Adrenal gland (tissue), 5 donors: ENCODE data around the gene SLC24A4.

ENCODE experiments used
- POLR2A ChIP-seq, 2 donors: fragments of 450-650 bp; IDR thresholded peaks; one replicate each; pipeline ENCODE4 v1.6.1; 2017; ENCODE audit warnings: antibody characterized with exemption in 2 of 2, mild to moderate bottlenecking in 2 of 2, moderate library complexity in 1 of 2
- TF ChIP-seq, protein P1 (sequence below), 6 experiments: fragments of 450-650 bp in 4 of 6; fragments of 200-600 bp in 2 of 6; sonication (generic) in 1 of 6; IDR thresholded peaks; 1 replicate in 5 of 6; 2 replicates in 1 of 6; pipeline versions ENCODE4 v1.5.1 to v1.8.0; 2016 to 2021; ENCODE audit warnings: antibody characterized with exemption in 6 of 6, mild to moderate bottlenecking in 2 of 6, moderate library complexity in 1 of 6
- donor health status: DM: no; HTN: no; CAD: no.

DNA sequence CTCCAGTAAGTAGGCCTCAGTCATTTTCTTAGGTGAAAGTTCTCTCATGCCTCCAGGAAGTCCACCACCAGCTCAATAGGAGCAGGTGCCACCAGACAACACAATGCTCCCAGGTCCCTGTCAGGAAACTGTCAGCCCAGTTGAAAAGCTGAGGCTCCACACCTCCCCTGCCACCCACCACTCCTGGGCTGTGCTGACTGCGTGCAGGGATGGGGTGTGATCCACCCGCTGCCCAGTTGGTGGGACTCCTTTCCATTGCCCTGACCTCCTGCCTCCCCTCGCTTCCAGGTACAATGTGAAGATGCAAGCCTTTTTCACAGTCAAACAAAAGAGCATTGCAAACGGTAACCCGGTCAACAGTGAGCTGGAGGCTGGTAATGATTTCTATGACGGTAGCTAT lies 125.8 kb downstream of the SLC24A4 start:
- TF ChIP-seq, protein P1, sequence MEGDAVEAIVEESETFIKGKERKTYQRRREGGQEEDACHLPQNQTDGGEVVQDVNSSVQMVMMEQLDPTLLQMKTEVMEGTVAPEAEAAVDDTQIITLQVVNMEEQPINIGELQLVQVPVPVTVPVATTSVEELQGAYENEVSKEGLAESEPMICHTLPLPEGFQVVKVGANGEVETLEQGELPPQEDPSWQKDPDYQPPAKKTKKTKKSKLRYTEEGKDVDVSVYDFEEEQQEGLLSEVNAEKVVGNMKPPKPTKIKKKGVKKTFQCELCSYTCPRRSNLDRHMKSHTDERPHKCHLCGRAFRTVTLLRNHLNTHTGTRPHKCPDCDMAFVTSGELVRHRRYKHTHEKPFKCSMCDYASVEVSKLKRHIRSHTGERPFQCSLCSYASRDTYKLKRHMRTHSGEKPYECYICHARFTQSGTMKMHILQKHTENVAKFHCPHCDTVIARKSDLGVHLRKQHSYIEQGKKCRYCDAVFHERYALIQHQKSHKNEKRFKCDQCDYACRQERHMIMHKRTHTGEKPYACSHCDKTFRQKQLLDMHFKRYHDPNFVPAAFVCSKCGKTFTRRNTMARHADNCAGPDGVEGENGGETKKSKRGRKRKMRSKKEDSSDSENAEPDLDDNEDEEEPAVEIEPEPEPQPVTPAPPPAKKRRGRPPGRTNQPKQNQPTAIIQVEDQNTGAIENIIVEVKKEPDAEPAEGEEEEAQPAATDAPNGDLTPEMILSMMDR (IDR thresholded peaks at IDR 0.05) = no peak
- no peak for TF ChIP-seq POLR2A (IDR thresholded peaks at IDR 0.05)
